Muscle layer of colon (tissue), 2 donors: ENCODE measurements around the gene GSTA1.
"Not testable (repeated sequence)": the region's sequence is repeated elsewhere in the genome, so short reads cannot be mapped to it uniquely, and the experiment has no call there.

ENCODE experiments used
- H3K27ac ChIP-seq: one replicate; pipeline ENCODE4 v1.7.0; 2013; ENCODE audit warnings: low read depth, mild to moderate bottlenecking, low read length, moderate library complexity
- H3K27me3 ChIP-seq, 2 donors: one replicate each; pipeline ENCODE4 v1.7.0; 2013; ENCODE audit warnings: low read length in 2 of 2, mild to moderate bottlenecking in 2 of 2; ENCODE audit not compliant: insufficient read depth in 2 of 2, control insufficient read depth in 1 of 2
- H3K36me3 ChIP-seq: one replicate; pipeline ENCODE4 v1.7.0; 2013; ENCODE audit warnings: mild to moderate bottlenecking, low read length; ENCODE audit not compliant: insufficient read depth
- H3K4me1 ChIP-seq: one replicate; pipeline ENCODE4 v1.7.0; 2013; ENCODE audit warnings: mild to moderate bottlenecking, low read length; ENCODE audit not compliant: insufficient read depth
- H3K4me3 ChIP-seq, 2 donors: one replicate each; pipeline ENCODE4 v1.7.0; 2013; ENCODE audit warnings: low read length in 2 of 2, low read depth in 1 of 2, mild to moderate bottlenecking in 1 of 2, moderate library complexity in 1 of 2
- H3K9ac ChIP-seq: one replicate; pipeline ENCODE4 v1.7.0; 2013; ENCODE audit warnings: low read length
- H3K9me3 ChIP-seq: one replicate; pipeline ENCODE4 v1.7.0; 2013; ENCODE audit warnings: mild to moderate bottlenecking, low read length
- donor health status: abdominal sarcoma.
- donor health status: Adenocarcinoma of cecum.

Gene GSTA1

DNA sequence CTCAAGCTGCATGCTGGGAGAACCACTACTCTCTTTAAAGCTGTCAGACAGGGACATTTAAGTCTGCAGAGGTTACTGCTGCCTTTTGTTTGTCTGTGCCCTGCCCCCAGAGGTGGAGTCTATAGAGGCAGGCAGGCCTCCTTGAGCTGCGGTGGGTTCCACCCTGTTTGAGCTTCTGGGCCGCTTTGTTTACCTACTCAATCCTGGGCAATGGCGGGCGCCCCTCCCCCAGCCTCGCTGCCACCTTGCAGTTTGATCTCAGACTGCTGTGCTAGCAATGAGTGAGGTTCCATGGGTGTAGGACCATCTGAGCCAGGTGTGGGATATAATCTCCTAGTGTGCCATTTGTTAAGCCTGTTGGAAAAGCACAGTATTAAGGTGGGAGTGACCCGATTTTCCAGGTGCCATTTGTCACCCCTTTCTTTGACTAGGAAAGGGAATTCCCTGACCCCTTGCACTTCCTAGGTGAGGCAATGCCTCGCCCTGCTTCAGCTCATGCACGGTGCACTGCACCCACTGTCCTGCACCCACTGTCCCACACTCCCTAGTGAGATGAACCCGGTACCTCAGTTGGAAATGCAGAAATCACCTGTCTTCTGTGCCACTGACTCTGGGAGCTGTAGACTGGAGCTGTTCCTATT, 26.8 kb downstream of the GSTA1 start:
- H3K9me3 ChIP-seq, H3K27ac ChIP-seq, H3K9ac ChIP-seq, H3K27me3 ChIP-seq, H3K36me3 ChIP-seq, H3K4me3 ChIP-seq, H3K4me1 ChIP-seq: not testable (repeated sequence)

DNA sequence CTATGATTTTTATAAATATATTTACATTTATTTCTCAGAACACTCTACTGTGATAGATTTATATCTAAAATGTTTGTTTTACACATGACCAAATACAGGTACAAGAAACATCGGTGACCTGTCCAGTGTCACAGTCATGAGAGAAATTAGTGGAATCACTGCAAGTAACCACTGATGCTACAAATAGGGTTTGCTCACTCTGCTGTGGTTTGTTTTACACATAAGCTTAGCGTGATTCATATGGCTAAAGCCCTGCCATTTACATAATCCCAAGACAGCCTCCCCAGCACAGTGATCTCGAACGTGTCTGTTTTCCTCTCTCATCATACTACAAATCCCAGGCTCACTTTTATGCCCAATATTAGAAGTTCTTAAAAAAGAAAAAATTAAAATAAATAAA, 34.2 kb downstream of the GSTA1 start:
- H3K27ac ChIP-seq, H3K27me3 ChIP-seq, H3K9me3 ChIP-seq, H3K36me3 ChIP-seq, H3K4me3 ChIP-seq, H3K9ac ChIP-seq, H3K4me1 ChIP-seq: not testable (repeated sequence)

DNA sequence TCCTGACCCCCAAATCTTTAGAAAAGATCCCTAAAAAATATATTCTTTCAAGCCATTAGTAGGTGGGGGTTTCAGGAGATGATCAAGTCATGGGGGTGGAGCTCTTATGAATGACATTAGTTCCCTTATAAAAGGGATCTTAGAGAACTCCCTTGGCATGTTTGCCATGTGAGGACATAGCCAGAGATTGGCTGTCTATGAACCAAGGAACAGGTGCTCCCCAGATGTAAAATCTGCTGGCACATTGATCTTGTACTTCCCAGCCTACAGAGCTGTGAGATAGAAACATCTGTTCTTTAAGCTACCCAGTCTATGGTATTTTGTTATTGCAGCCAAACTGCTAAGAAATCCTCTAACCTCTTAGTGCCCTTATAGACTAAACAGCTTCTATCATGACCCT, 36.0 kb downstream of the GSTA1 start:
- not testable (repeated sequence) for H3K4me1 ChIP-seq, H3K27me3 ChIP-seq, H3K27ac ChIP-seq, H3K4me3 ChIP-seq, H3K9me3 ChIP-seq, H3K9ac ChIP-seq, H3K36me3 ChIP-seq

DNA sequence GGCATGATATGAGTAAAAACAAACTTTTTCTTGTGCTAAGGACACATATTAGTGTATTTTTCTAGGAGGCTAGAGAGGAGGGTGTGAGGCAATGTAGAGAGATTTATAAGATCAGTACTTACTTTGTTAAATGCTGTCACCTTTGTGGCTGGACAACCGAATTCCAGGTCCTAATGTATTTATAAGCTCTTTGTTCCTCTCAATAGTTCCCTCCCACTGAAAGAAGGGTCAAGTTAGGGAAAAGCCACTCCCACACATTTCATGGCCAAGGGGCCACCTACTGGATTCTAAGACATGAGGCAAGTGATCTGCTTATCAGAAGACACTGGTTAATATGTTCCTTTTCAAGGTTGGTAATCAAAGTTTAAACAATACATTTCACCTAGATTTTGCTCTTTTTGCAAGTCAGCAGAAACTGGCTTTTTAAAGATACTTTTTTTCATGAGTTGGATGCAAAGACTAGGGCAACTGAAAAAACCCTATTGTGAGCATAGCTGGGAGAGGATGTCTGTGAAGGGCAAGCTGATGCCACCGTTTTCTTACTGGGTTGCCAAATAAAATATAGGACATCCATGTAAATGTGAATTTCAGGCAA, 40.2 kb downstream of the GSTA1 start, which contains the start of gene GSTA2:
GSTA2 (minus strand) TSS at position 154 of the 595 bp plus-strand sequence. CDS start 5,528 bp downstream, outside the sequence.
- not testable (repeated sequence) for H3K36me3 ChIP-seq, H3K27ac ChIP-seq, H3K27me3 ChIP-seq, H3K4me1 ChIP-seq, H3K9ac ChIP-seq, H3K4me3 ChIP-seq, H3K9me3 ChIP-seq

DNA sequence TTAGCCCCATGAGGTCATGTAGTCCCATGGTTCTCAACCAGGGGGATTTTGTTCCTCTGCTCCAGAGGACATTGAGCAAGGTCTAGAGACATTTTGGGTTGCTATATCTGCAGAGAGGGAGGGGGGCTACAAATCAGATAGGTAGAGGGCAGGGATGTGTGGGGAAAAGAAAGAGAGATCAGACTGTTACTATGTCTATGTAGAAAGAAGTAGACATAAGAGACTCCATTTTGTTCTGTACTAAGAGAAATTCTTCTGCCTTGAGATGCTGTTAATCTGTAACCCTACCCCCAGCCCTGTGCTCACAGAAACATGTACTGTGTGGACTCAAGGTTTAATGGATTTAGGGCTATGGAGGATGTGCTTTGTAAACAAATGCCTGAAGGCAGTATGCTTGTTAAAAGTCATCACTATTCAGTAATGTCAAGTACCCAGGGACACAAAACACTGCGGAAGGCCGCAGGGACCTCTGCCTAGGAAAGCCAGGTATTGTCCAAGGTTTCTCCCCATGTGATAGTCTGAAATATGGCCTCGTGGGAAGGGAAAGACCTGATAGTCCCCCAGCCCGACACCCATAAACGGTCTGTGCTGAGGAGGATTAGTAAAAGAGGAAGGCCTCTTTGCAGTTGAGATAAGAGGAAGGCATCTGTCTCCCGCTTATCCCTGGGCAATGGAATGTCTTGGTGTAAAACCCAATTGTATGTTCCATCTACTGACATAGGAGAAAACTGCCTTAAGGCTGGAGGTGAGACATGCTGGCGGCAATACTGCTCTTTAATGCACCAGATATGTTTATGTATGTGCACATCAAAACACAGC, 41.7 kb downstream of the GSTA1 start:
- not testable (repeated sequence) for H3K4me3 ChIP-seq, H3K27ac ChIP-seq, H3K36me3 ChIP-seq, H3K27me3 ChIP-seq, H3K4me1 ChIP-seq, H3K9me3 ChIP-seq, H3K9ac ChIP-seq

DNA sequence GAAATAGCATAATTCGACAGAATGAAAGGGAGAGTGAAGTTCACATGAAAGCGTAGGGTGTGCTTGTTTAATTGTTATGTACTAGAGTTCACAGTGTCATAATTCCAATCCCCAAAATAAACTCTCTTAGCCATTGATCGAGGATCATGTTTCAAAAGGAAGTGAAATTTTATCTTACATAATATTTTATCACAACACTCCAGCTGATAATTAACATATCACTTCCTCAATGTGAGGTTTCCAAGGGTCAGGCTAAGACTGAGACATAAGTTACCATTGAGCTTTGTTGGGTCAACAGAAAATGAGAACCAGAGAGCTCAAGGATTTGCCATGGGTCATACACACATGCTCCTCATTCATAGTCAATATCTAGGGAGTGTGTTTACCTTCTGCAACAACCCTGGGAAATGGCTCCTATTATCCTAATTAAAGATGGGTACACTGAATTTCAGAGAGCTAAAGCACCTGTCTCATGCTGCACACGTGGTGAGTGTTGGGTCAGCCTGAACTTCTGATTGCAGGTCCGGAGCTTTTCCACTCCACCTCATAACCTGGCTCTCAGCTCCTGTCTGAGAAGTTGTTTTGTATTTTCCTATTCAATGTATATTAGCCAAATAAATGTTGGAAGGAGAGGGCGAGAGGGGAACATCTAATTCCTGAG, 43.4 kb downstream of the GSTA1 start:
- Histone ChIP-seq H3K27me3 (no peaks in the 10 kb centered on the region), H3K4me3 (no peak overlapping the region), H3K9ac (no peak overlapping the region), H3K4me1 (no peaks in the 10 kb centered on the region), H3K36me3 (no peaks in the 10 kb centered on the region), H3K9me3 (no peaks in the 10 kb centered on the region), H3K27ac (no peak overlapping the region)

DNA sequence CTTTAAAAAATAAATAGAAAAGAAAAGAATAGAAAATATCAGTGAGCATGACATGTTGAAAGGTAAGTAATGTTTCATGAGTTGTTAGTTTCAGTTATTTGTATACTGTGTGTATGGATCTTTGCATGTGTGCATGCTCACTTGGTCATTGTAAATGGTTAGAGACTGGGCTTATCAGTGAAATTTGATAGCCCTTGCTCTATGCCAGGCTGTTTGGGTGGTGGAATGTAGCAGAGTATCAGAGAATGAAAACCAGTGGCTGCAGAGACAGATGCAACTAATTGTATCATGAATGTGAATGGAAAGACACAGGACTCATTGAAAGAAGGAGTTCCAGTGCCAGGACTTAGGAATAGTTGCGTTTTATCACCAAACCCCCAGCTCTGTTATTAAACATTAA, 44.5 kb downstream of the GSTA1 start:
- H3K27ac ChIP-seq = no peak overlapping the region
- no peak overlapping the region for H3K9ac ChIP-seq
- no peak overlapping the region for H3K4me3 ChIP-seq
- no peaks in the 10 kb centered on the region for H3K4me1 ChIP-seq
- no peaks in the 10 kb centered on the region for H3K36me3 ChIP-seq
- H3K27me3 ChIP-seq = no peaks in the 10 kb centered on the region
- no peaks in the 10 kb centered on the region for H3K9me3 ChIP-seq

DNA sequence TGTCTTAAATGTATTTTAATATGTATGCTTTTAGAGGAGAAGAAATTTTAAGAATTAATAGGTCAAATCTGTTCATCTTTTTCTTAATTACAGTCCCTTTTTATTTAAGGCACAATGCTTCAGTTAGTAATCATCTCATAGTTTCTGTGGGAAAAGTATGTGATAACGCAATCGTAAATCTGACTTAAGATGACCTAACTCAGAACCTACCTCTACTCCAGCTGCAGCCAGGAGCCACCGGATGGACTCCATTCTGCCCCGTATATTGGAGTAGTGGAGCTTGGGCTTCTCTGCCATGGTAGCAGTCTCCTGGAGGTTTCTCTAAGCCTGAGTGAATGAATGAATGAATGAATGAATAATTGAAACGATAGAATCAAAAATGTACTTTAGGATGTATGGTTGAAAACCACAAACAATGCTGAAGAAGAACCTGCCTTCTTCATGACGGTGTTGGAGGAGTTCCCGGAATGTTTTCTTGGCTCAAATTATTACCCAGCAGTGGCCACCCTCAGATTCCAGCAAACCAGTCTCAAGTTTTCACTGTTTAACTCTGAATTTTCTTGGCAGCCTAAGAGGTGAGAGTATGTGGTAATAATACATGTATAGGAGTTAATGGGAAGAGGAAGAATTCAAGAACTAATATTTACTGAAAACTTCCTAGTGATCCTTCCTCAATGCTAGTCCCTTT, 45.8 kb downstream of the GSTA1 start:
- not testable (repeated sequence) for H3K9ac ChIP-seq, H3K9me3 ChIP-seq, H3K4me1 ChIP-seq, H3K36me3 ChIP-seq, H3K4me3 ChIP-seq, H3K27me3 ChIP-seq, H3K27ac ChIP-seq

DNA sequence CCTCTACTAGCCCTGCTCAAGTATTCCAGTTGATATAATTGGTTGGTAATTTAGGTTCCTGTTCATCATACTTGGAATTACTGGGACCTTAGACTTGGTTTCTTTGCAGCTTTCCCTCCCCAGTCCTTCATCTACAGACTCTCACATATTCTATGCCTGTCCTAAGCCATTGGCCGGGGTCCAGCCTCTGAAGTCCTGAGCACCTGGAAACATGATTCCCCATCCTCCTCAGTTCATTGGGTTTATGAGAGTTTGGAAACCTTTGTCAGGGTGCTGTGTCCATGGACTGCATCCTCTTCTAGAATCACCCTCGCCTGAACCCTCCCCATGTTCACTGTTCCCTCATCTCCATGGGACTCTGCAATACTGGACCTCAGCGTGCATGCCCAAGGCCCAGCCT, 49.2 kb downstream of the GSTA1 start:
- Histone ChIP-seq H3K27ac (no peak overlapping the region), H3K4me1 (no peaks in the 10 kb centered on the region), H3K36me3 (no peaks in the 10 kb centered on the region), H3K27me3 (no peaks in the 10 kb centered on the region), H3K9me3 (no peaks in the 10 kb centered on the region), H3K9ac (no peak overlapping the region), H3K4me3 (no peak overlapping the region)

DNA sequence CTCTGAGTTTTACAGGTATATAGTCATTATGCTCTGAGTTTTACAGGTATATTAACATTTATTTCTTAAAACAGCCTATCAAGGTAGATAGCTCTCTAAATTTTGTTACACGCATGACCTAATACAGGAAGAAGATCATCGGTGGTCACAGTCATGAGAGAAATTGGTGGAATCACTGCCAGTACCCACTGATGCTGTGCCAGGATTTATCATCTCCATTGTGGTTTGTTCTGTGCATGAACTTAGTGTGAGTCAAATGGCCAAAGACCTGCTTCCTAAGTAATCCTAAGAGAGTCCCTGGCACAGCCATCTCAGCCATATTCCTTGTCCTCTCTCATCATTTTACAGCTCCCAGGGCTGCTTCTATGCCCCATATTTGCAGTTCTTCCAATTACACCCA, 50.5 kb downstream of the GSTA1 start:
- H3K4me3 ChIP-seq, H3K9me3 ChIP-seq, H3K36me3 ChIP-seq, H3K9ac ChIP-seq, H3K4me1 ChIP-seq, H3K27ac ChIP-seq, H3K27me3 ChIP-seq: not testable (repeated sequence)

DNA sequence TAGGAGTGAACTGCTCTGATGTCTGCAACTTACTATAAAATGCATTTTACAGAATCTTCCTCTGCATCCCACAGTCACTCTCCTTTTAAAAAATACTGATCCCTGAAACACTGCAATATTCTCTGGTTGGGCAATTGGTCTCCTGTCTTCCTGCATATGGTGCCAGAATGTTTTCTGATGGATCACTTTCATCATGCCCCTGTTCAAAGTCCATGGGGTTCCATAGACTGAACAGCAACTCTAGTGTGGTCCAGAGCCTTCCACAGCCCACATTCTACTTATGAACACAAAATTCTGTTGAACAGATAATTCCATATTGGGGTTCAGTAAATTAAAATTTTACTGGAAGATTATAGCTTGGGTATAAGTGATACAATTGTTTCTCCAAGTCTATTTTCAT, 51.3 kb downstream of the GSTA1 start:
- no peaks in the 10 kb centered on the region for H3K4me1 ChIP-seq
- no peak overlapping the region for H3K4me3 ChIP-seq
- H3K27ac ChIP-seq = no peak overlapping the region
- H3K36me3 ChIP-seq = no peaks in the 10 kb centered on the region
- no peak overlapping the region for H3K9ac ChIP-seq
- no peaks in the 10 kb centered on the region for H3K9me3 ChIP-seq
- H3K27me3 ChIP-seq = no peaks in the 10 kb centered on the region
